Neuronal stem cell (in vitro differentiated cells): ENCODE data around the gene PPP1R13L.
A peak's percentile ranks its signal among the peaks of the same experiment; 100 is the strongest.

Experiments used
- DNase-seq: peaks from one replicate; pipeline ENCODE4 v3.0.0-alpha.2; 2013; ENCODE audit warnings: low spot score
- H2AFZ ChIP-seq: one replicate; pipeline ENCODE4 v1.6.1; 2013; ENCODE audit warnings: mild to moderate bottlenecking, low read length, inconsistent platforms
- H2AK5ac ChIP-seq: 2 replicates; pipeline ENCODE4 v1.6.1; 2013; ENCODE audit warnings: low read depth, mild to moderate bottlenecking, inconsistent platforms, low read length, moderate library complexity, mixed read lengths
- H2BK120ac ChIP-seq: 2 replicates; pipeline ENCODE4 v1.6.1; 2013; ENCODE audit warnings: low read depth, mild to moderate bottlenecking, inconsistent platforms, low read length, moderate library complexity, mixed read lengths
- H2BK12ac ChIP-seq: one replicate; pipeline ENCODE4 v1.6.1; 2013; ENCODE audit warnings: low read length, inconsistent platforms
- H2BK15ac ChIP-seq: 2 replicates; pipeline ENCODE4 v1.6.1; 2013; ENCODE audit warnings: mild to moderate bottlenecking, low read length, inconsistent platforms, mixed read lengths
- H2BK5ac ChIP-seq: one replicate; pipeline ENCODE4 v1.6.1; 2013; ENCODE audit warnings: inconsistent platforms, mild to moderate bottlenecking, low read length, moderate library complexity
- H3K14ac ChIP-seq: one replicate; pipeline ENCODE4 v1.6.1; 2013; ENCODE audit warnings: low read length, inconsistent platforms
- H3K18ac ChIP-seq: 2 replicates; pipeline ENCODE4 v1.6.1; 2013; ENCODE audit warnings: low read length, inconsistent platforms
- H3K23ac ChIP-seq: 2 replicates; pipeline ENCODE4 v1.6.1; 2013; ENCODE audit warnings: low read depth, mild to moderate bottlenecking, mixed read lengths, low read length, inconsistent platforms; ENCODE audit not compliant: poor library complexity
- H3K27ac ChIP-seq: replicated peaks from 3 replicates; pipeline ENCODE4 v1.5.1; 2013; ENCODE audit warnings: low read length, inconsistent platforms
- H3K27me3 ChIP-seq, 3 experiments: 2 replicates each; pipeline ENCODE4 v1.6.1; 2013; ENCODE audit warnings: low read length in 3 of 3, mild to moderate bottlenecking in 2 of 3, inconsistent platforms in 1 of 3, low read depth in 1 of 3, mixed read lengths in 1 of 3, moderate library complexity in 1 of 3; ENCODE audit not compliant: control insufficient read depth in 3 of 3, insufficient read depth in 3 of 3
- H3K36me3 ChIP-seq, 2 donors: replicated peaks in 1 of 2; 2 replicates each; pipeline ENCODE4 v1.6.1; 2013; ENCODE audit warnings: low read length in 2 of 2; ENCODE audit not compliant: control insufficient read depth in 2 of 2, insufficient read depth in 2 of 2
- H3K4ac ChIP-seq: 2 replicates; pipeline ENCODE4 v1.6.1; 2013; ENCODE audit warnings: inconsistent platforms, mild to moderate bottlenecking, low read length, moderate library complexity
- H3K4me1 ChIP-seq, 2 donors: 1 replicate in 1 of 2; 2 replicates in 1 of 2; pipeline ENCODE4 v1.6.1; 2013; ENCODE audit warnings: low read length in 2 of 2, low read depth in 1 of 2; ENCODE audit not compliant: control insufficient read depth in 2 of 2, insufficient read depth in 1 of 2
- H3K4me2 ChIP-seq: one replicate; pipeline ENCODE4 v1.6.1; 2013; ENCODE audit warnings: mild to moderate bottlenecking, low read length, inconsistent platforms; ENCODE audit not compliant: insufficient read depth, poor library complexity, severe bottlenecking
- H3K4me3 ChIP-seq, 2 donors: 2 replicates each; pipeline ENCODE4 v1.5.1; 2013; ENCODE audit warnings: low read length in 2 of 2, mild to moderate bottlenecking in 2 of 2, inconsistent platforms in 1 of 2, moderate library complexity in 1 of 2
- H3K79me1 ChIP-seq: one replicate; pipeline ENCODE4 v1.6.1; 2013; ENCODE audit warnings: low read depth, mild to moderate bottlenecking, inconsistent platforms, low read length, moderate library complexity
- H3K9ac ChIP-seq: one replicate; pipeline ENCODE4 v1.6.1; 2013; ENCODE audit warnings: mild to moderate bottlenecking, low read depth, low read length, inconsistent platforms; ENCODE audit not compliant: poor library complexity
- H3K9me3 ChIP-seq, 2 donors: replicated peaks in 1 of 2; 2 replicates each; pipeline versions ENCODE3 to v1.6.1; 2013; ENCODE audit warnings: low read length in 2 of 2, mild to moderate bottlenecking in 2 of 2, inconsistent platforms in 1 of 2, low read depth in 1 of 2, mixed read lengths in 1 of 2, moderate library complexity in 1 of 2; ENCODE audit not compliant: control insufficient read depth in 2 of 2, insufficient read depth in 1 of 2
- H4K8ac ChIP-seq: one replicate; pipeline ENCODE4 v1.6.1; 2013; ENCODE audit warnings: low read depth, mild to moderate bottlenecking, inconsistent platforms, low read length, moderate library complexity
- H4K91ac ChIP-seq: one replicate; pipeline ENCODE4 v1.6.1; 2013; ENCODE audit warnings: low read length, low read depth, mild to moderate bottlenecking, inconsistent platforms; ENCODE audit not compliant: poor library complexity
- WGBS, 2 donors: extraction: QIAGEN DNeasy Blood & Tissue Kit; methylation state at CpG; one replicate each; pipeline ENCODE4 v1.1.7; 2013; ENCODE audit warnings: missing lambda C conversion rate in 2 of 2, mixed read lengths in 1 of 2; ENCODE audit not compliant: insufficient read length in 2 of 2, insufficient replicate concordance in 1 of 2; ENCODE audit errors: extremely low coverage in 2 of 2; 5-methylcytosine and 5-hydroxymethylcytosine counted together

Gene PPP1R13L

GRCh38 chr19:45357445-45357783, 47.5 kb downstream of the PPP1R13L start:
- no peak overlapping the region for H4K91ac ChIP-seq
- no peak overlapping the region for H2BK15ac ChIP-seq
- H3K9ac ChIP-seq, result no peak overlapping the region
- H3K14ac ChIP-seq, result no peak overlapping the region
- no peak overlapping the region for H4K8ac ChIP-seq
- H2BK120ac ChIP-seq, result no peak overlapping the region
- no peak overlapping the region for H3K4me2 ChIP-seq
- H2BK12ac ChIP-seq, result no peak overlapping the region
- H3K9me3 ChIP-seq, result peaks cover 0 to 5% of the 10 kb centered on the region in 2 donors
- no peak overlapping the region for H3K23ac ChIP-seq
- peak overlapping the region; percentile 5 for H2BK5ac ChIP-seq
- H3K27ac ChIP-seq, result no peak overlapping the region
- peaks cover 65 to 87% of the 10 kb centered on the region in 2 donors for H3K36me3 ChIP-seq
- no peaks in the 10 kb centered on the region for H3K4me1 ChIP-seq
- H2AK5ac ChIP-seq, result no peak overlapping the region
- no peak overlapping the region for H2AFZ ChIP-seq
- no peaks in the 10 kb centered on the region for H3K27me3 ChIP-seq
- no peak overlapping the region for H3K4me3 ChIP-seq
- WGBS, 2 donors, result no CpG with 5 or more reads among the region's 11 CpGs
- H3K79me1 ChIP-seq, result peaks cover 6% of the 10 kb centered on the region
- H3K4ac ChIP-seq, result no peak overlapping the region
- no peak for DNase-seq
- no peak overlapping the region for H3K18ac ChIP-seq

- DNase-seq, result no peak
- H3K23ac ChIP-seq, result no peak overlapping the region
- H2BK5ac ChIP-seq, result no peak overlapping the region
- no peak overlapping the region for H2BK120ac ChIP-seq
- WGBS, 2 donors, result no CpG with 5 or more reads among the region's 20 CpGs
- H3K18ac ChIP-seq, result no peak overlapping the region
- H2BK15ac ChIP-seq, result no peak overlapping the region
- peaks cover 3% of the 10 kb centered on the region for H3K79me1 ChIP-seq
- H3K9ac ChIP-seq, result no peak overlapping the region
- H2AK5ac ChIP-seq, result no peak overlapping the region
- no peak overlapping the region for H2BK12ac ChIP-seq
- H4K91ac ChIP-seq, result no peak overlapping the region
- no peaks in the 10 kb centered on the region for H3K4me1 ChIP-seq
- no peak overlapping the region for H3K27ac ChIP-seq
- H3K9me3 ChIP-seq, result peaks cover 0 to 4% of the 10 kb centered on the region in 2 donors
- no peaks in the 10 kb centered on the region for H3K27me3 ChIP-seq
- H3K14ac ChIP-seq, result no peak overlapping the region
- peaks cover 63 to 87% of the 10 kb centered on the region in 2 donors for H3K36me3 ChIP-seq
- no peak overlapping the region for H2AFZ ChIP-seq
- peak overlapping the region in 1 of 2 donors; percentile 7 for H3K4me3 ChIP-seq
- H3K4ac ChIP-seq, result no peak overlapping the region
- no peak overlapping the region for H3K4me2 ChIP-seq
- no peak overlapping the region for H4K8ac ChIP-seq
Observed at GRCh38 chr19:45356760-45357444, 48.0 kb downstream of the PPP1R13L start.

- H3K4me1 ChIP-seq, result no peaks in the 10 kb centered on the region
- peaks cover 61 to 88% of the 10 kb centered on the region in 2 donors for H3K36me3 ChIP-seq
- peaks cover 0 to 4% of the 10 kb centered on the region in 2 donors for H3K9me3 ChIP-seq
Observed at GRCh38 chr19:45355910-45356309, 49.0 kb downstream of the PPP1R13L start.

GRCh38 chr19:45355402-45355801, 49.5 kb downstream of the PPP1R13L start:
- no peak overlapping the region for H3K9ac ChIP-seq
- no peak overlapping the region for H2AFZ ChIP-seq
- H4K91ac ChIP-seq, result no peak overlapping the region
- no peak overlapping the region for H3K4me3 ChIP-seq
- H3K4ac ChIP-seq, result no peak overlapping the region
- H2BK15ac ChIP-seq, result no peak overlapping the region
- no peak overlapping the region for H2AK5ac ChIP-seq
- no peak overlapping the region for H4K8ac ChIP-seq
- no peak overlapping the region for H3K27ac ChIP-seq
- no peaks in the 10 kb centered on the region for H3K27me3 ChIP-seq
- H3K9me3 ChIP-seq, result peaks cover 0 to 4% of the 10 kb centered on the region in 2 donors
- H3K79me1 ChIP-seq, result no peaks in the 10 kb centered on the region
- no peak overlapping the region for H3K4me2 ChIP-seq
- H2BK120ac ChIP-seq, result no peak overlapping the region
- H3K23ac ChIP-seq, result no peak overlapping the region
- no peak for DNase-seq
- H3K36me3 ChIP-seq, result peaks cover 63 to 90% of the 10 kb centered on the region in 2 donors
- H2BK12ac ChIP-seq, result no peak overlapping the region
- H3K4me1 ChIP-seq, result no peaks in the 10 kb centered on the region
- no peak overlapping the region for H3K18ac ChIP-seq
- H3K14ac ChIP-seq, result no peak overlapping the region
- no peak overlapping the region for H2BK5ac ChIP-seq
- no CpG with 5 or more reads among the region's 9 CpGs for WGBS, 2 donors

More at GRCh38 chr19:45355910-45356309, 49.0 kb downstream of the PPP1R13L start:
- Histone ChIP-seq H2BK120ac (no peak overlapping the region), H2AK5ac (no peak overlapping the region), H2AFZ (no peak overlapping the region), H3K4me3 (no peak overlapping the region), H2BK15ac (no peak overlapping the region), H3K79me1 (no peaks in the 10 kb centered on the region), H3K27ac (no peak overlapping the region), H2BK5ac (no peak overlapping the region), H3K18ac (no peak overlapping the region), H3K4me2 (no peak overlapping the region), H3K4ac (no peak overlapping the region), H2BK12ac (no peak overlapping the region), H4K8ac (no peak overlapping the region), H3K9ac (no peak overlapping the region), H3K14ac (no peak overlapping the region), H3K23ac (no peak overlapping the region), H4K91ac (no peak overlapping the region), H3K27me3 (no peaks in the 10 kb centered on the region)
- no CpG with 5 or more reads among the region's 9 CpGs for WGBS, 2 donors
- no peak for DNase-seq
